D341Med (cell line): Measurements from ENCODE around the gene GLS2.
"Not testable (repeated sequence)": the region's sequence is repeated elsewhere in the genome, so short reads cannot be mapped to it uniquely, and the experiment has no call there.

Experiments used
- DNase-seq: peaks from one replicate; pipeline ENCODE4 v3.0.0; 2012; ENCODE audit warnings: low spot score

The GLS2 gene

GRCh38 chr12:56488041-56488955 lies at the start of gene GLS2:
Gene GLS2 (minus strand): TSS chr12:56488161. CDS start chr12:56488118, 43 bp downstream.
- DNase-seq, result peak; percentile 74

DNA sequence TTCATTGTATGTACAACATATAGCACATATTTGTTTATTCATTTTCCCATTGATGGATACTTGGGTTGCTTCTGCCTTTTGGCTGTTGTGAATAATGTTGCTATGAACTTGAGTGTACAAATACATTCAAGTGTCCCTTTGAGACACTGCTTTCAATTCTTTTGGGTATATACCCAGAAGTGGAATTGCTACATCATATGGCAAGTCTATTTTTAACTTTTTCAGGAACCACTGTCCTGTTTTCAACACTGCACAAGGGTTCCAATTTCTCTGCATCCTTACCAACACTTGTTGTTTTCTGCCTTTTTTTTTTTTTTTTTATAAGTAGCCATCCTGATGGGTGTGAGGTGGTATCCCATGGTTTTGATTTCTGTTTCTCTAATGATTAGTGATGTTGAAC lies 49.6 kb upstream of the GLS2 start:
- DNase-seq, result no peak

DNA sequence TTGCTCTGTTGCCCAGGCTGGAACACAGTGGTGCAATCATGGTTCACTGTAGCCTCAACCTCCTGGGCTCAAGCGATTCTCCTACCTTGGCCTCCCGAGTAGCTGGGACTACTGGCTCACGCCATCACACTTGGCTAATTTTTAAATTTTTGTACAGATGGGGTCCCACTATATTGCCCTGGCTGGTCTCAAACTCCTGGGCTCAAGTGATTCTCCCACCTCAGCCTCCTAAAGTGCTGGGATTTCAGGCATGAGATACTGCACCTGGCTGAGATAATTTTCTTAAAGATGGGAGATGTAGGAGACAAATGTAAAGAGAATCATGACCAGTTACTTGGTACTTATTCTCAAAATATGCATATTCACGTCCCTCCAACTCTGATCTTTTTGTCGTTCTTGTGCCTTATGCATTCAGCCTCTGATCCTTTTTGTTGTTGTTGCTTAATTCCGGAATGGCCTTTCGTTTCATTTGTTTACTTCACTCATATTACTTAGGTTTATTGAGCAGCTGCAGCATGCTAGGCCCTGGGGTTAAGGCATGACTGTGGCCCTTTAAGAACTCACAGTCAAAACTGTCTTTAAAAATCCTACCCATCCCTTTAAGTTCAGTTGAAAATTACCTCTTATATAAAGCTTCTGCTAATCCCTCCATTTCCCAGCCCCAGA lies 42.6 kb upstream of the GLS2 start:
- no peak for DNase-seq

DNA sequence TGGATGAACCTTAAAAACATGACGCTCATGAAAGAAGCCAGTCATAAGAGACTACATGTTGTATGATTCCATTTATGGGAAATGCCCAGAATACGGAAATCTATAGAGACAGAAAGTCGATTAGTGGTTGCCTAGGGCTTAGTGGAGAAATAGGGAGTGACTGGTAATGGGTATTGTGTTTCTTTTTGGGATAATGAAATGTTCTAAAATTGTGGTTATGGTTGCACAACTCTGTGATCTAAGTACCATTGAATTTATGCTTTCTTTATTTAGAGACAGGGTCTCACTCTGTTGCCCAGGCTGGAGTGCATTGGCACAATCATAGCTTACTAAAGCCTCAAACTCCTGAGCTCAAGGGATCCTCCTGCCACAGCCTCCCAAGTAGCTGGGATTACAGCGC lies 41.7 kb upstream of the GLS2 start:
- DNase-seq, result no peak

- DNase-seq, result no peak
Measured at GRCh38 chr12:56528846-56529245, 40.9 kb upstream of the GLS2 start.

DNA sequence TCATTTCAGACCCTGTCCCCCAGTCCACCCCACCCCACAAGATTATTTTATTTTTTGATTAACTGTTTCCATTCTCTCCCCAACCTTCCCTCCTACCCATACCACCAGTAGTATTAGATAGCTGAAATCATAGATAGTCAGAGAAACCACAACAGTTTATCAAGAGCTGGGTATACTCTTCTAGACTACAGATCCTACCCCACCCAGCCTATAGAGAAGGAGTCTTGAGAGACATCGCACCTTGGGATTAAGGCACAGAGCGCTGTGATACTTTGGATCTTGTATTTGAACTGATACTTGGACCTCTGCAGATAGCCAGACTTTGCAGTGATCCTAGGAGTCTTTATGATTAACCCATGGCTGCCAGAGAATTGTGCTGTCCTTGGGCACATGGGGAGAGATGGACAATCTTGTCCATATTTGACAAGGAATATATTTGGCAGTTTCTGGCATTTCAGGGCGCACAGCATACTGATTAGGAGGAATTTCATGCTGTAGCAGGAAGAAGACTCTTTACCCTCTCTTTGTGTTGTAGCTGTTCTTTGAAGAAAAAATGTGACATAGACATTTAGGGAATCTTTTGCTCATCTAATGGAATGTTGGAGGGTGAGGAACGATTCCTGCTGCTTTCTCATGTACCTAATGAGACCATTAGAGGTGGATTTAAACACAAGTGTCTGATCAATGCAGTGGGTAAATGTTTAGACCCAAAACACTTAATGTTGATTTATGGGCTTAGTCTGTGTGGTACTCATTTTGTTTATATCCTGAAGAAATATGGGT lies 34.6 kb upstream of the GLS2 start:
- peak; percentile 20 for DNase-seq

GRCh38 chr12:56521590-56522371 lies 33.8 kb upstream of the GLS2 start, which contains the start of gene RBMS2:
Gene RBMS2 (plus strand): TSS chr12:56521820. CDS start chr12:56522024, 204 bp downstream.
- DNase-seq, result peak; percentile 79

- DNase-seq, result no peak
Measured at GRCh38 chr12:56521209-56521589, 33.2 kb upstream of the GLS2 start.

DNA sequence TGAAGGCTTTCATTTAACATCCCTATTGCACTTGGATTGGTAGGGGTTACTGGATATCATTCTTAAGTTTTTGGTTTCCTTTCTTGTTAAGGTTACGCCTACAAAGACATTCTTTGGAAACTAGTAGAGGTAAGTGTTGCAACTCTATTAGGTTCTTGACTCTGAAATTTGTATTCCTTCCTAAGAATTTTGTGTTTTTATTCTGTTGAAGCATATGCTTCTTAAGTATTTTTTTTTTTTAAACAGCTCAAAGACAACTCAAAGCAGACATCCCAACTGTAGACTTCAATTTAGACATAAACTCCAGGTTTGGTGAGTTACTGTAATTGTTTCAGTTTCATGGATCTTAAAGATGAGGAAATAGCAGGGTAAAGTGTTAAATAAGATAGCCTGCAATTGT lies 32.5 kb upstream of the GLS2 start:
- DNase-seq, result no peak

- DNase-seq, result no peak
Measured at GRCh38 chr12:56520048-56520447, 32.1 kb upstream of the GLS2 start.

- no peak for DNase-seq
Measured at GRCh38 chr12:56518570-56518969, 30.6 kb upstream of the GLS2 start.

DNA sequence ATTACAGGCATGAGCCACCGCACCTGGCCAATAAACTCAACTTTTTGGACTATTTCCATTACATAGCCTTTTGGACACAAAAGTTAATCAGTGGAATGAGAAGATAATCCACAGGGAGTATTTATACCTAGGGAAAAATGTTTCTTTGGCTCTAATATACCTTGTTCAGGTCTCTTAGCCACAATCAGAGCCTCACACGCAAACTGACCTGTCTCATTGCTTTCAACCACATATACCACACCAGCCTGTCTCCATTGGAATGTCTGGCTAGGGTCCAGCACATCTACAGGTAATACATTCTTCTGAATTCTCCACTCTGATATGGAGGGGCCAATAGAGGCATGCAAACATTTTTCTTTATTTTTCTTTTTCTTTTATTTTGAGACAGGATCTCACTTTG lies 29.9 kb upstream of the GLS2 start:
- no peak for DNase-seq

DNA sequence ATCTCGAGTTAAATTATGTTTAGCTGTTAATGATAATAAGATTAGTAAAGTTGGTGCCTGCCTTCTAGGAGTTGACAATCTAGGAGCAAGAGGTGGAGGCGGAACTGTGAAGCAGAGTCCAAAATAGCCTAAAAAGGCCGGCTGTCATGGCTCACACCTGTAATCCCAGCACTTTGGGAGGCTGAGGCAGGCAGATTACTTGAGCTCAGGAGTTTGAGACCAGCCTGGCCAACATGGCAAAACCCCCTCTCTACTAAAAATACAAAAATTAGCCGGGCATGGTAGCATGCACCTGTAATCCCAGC lies 26.0 kb upstream of the GLS2 start:
- not testable (repeated sequence) for DNase-seq

DNA sequence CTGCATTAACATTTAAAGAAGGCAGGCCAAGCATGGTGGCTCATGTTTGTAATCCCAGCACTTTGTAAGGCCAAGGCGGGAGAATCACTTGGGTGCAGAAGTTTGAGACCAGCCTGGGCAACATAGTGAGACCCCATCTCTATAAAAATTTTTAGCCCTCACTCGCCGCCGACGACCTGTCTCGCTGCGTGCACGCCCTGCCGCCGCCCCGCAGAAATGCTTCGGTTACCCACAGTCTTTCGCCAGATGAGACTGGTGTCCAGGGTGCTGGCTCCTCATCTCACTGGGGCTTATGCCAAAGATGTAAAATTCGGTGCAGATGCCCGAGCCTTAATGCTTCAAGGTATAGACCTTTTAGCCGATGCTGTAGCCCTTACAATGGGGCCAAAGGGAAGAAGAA lies 22.8 kb upstream of the GLS2 start:
- no peak for DNase-seq

GRCh38 chr12:56499879-56500278 lies 11.9 kb upstream of the GLS2 start:
- not testable (repeated sequence) for DNase-seq

GRCh38 chr12:56499452-56499851 lies 11.5 kb upstream of the GLS2 start:
- DNase-seq, result not testable (repeated sequence)

DNA sequence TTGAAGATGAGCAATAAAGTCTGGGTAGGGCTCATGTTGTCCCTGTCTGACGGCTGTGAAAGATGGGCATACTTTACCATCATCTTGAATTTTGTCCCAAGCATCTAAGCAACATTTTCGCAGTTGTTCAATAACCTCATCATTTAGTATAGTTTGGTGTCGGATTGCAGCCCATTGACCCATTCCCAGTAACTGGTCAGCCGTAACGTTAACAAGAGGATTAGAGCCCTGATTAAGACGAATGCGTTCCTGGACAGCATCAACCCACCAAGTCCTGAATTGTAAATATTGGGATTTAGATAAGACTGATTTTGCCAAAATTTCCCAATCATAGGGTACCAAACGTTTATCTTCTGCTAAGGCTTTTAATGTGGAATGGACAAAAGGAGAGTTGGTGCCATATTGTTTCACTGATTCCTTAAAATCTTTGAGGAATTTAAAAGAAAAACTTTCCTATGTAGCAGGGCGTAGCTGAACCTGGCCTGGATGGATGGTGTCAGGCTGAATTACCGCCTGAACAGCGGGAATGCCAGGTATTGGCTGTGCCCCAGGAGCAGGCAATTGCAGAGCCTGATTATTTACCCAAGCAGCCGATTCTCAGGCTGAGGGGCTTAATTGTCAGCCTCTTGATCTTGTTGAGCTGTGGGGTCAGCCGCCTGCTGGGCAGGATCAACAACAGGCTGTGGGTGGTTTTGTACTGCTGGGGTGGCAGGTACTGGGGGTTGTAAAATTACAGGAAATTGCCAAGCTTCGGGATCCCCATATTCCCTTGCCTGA lies 10.4 kb upstream of the GLS2 start:
- not testable (repeated sequence) for DNase-seq

- not testable (repeated sequence) for DNase-seq
Measured at GRCh38 chr12:56496704-56497103, 8.7 kb upstream of the GLS2 start.

DNA sequence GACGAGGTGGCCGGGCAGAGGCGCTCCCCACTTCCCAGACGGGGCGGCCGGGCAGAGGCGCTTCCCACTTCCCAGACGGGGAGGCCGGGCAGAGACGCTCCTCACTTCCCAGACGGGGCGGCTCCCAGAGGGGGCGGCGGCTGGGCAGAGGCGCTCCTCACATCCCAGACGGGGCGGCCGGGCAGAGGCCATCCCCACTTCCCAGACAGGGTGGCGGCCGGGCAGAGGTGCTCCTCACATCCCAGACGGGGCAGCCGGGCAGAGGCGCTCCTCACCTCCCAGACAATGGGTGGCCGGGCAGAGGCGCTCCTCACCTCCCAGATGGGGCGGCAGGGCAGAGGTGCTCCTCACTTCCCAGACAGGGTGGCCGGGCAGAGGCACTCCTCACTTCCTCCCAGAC lies 6.5 kb upstream of the GLS2 start:
- DNase-seq, result not testable (repeated sequence)

DNA sequence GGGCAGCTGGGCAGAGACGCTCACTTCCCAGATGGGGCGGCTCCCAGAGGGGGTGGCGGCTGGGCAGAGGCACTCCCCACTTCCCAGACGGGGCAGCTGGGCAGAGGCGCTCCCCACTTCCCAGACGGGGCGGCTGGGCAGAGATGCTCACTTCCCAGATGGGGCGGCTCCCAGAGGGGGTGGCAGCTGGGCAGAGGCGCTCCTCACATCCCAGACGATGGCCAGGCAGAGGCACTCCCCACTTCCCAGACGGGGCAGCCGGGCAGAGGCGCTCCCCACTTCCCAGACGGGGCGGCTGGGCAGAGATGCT lies 6.1 kb upstream of the GLS2 start:
- not testable (repeated sequence) for DNase-seq

GRCh38 chr12:56493409-56494105 lies 5.6 kb upstream of the GLS2 start:
- DNase-seq, result not testable (repeated sequence)
